Measurements from ENCODE around the gene CDC20B.
"Not testable (repeated sequence)": the region's sequence is repeated elsewhere in the genome, so short reads cannot be mapped to it uniquely, and the experiment has no call there.

The CDC20B gene

GRCh38 chr5:55104036-55104772 lies 68.8 kb downstream of the CDC20B start:
- Histone ChIP-seq H3K4me3 (ENCODE audit: low read length) (no peak overlapping the region), H3K79me2 (ENCODE audit: control insufficient read depth, low read length) (no peaks in the 10 kb centered on the region), H3K9me2 (replicated peaks; ENCODE audit: control insufficient read depth, low read length) (no peaks in the 10 kb centered on the region; the same call in 1 of the 2 replicates), H3K4me2 (ENCODE audit: low read length) (no peak overlapping the region), H3K9me3 (ENCODE audit: control insufficient read depth, insufficient read depth, low read length) (no peaks in the 10 kb centered on the region), H3K4me1 (ENCODE audit: control insufficient read depth, low read length) (no peaks in the 10 kb centered on the region), H3F3A (ENCODE audit: control insufficient read depth, insufficient read depth) (no peaks in the 10 kb centered on the region), H3K27me3 (ENCODE audit: control insufficient read depth, low read length) (no peaks in the 10 kb centered on the region), H3K36me3 (ENCODE audit: control insufficient read depth, low read length) (no peaks in the 10 kb centered on the region), H3K27ac (ENCODE audit: low read depth, low read length) (no peak overlapping the region), H4K20me1 (ENCODE audit: control insufficient read depth, insufficient read depth, low read depth, low read length) (no peaks in the 10 kb centered on the region)
- TF ChIP-seq CTCF (IDR thresholded peaks at IDR 0.05; ENCODE audit: low read depth, low read length, poor library complexity, severe bottlenecking) = no peak
- no peak for TF ChIP-seq EZH2phosphoT487 (IDR thresholded peaks at IDR 0.05; ENCODE audit: borderline replicate concordance, low read length)

- Histone ChIP-seq H3K4me1 (ENCODE audit: control insufficient read depth, low read length) (no peaks in the 10 kb centered on the region), H3K27ac (ENCODE audit: low read depth, low read length) (no peak within 1 kb of the TSS), H3K4me2 (ENCODE audit: low read length) (no peak within 1 kb of the TSS), H3K9me3 (ENCODE audit: control insufficient read depth, insufficient read depth, low read length) (no peaks in the 10 kb centered on the region), H3K27me3 (ENCODE audit: control insufficient read depth, low read length) (no peaks in the 10 kb centered on the region), H3K9me2 (replicated peaks; ENCODE audit: control insufficient read depth, low read length) (no peaks in the 10 kb centered on the region), H3K79me2 (ENCODE audit: control insufficient read depth, low read length) (no peaks in the 10 kb centered on the region), H4K20me1 (ENCODE audit: control insufficient read depth, insufficient read depth, low read depth, low read length) (no peaks in the 10 kb centered on the region), H3K36me3 (ENCODE audit: control insufficient read depth, low read length) (no peaks in the 10 kb centered on the region), H3K4me3 (ENCODE audit: low read length) (no peak within 1 kb of the TSS), H3F3A (ENCODE audit: control insufficient read depth, insufficient read depth) (no peaks in the 10 kb centered on the region)
- TF ChIP-seq CTCF (IDR thresholded peaks at IDR 0.05; ENCODE audit: low read depth, low read length, poor library complexity, severe bottlenecking) (no peak), EZH2phosphoT487 (IDR thresholded peaks at IDR 0.05; ENCODE audit: borderline replicate concordance, low read length) (no peak)
These were observed 70.6 kb downstream of the CDC20B start, which contains the start of gene GZMA for GRCh38 chr5:55102348-55102747. GZMA (plus strand) TSS chr5:55102646; CDS start chr5:55102683, 37 bp downstream.

GRCh38 chr5:55101556-55102276 lies 71.3 kb downstream of the CDC20B start:
- no peaks in the 10 kb centered on the region for H3K9me3 ChIP-seq (ENCODE audit: control insufficient read depth, insufficient read depth, low read length)
- H3K4me1 ChIP-seq (ENCODE audit: control insufficient read depth, low read length) = no peaks in the 10 kb centered on the region
- no peaks in the 10 kb centered on the region for H3K79me2 ChIP-seq (ENCODE audit: control insufficient read depth, low read length)
- H3F3A ChIP-seq (ENCODE audit: control insufficient read depth, insufficient read depth) = no peaks in the 10 kb centered on the region
- H3K4me3 ChIP-seq (ENCODE audit: low read length) = no peak overlapping the region
- TF ChIP-seq EZH2phosphoT487 (IDR thresholded peaks at IDR 0.05; ENCODE audit: borderline replicate concordance, low read length) (no peak), CTCF (IDR thresholded peaks at IDR 0.05; ENCODE audit: low read depth, low read length, poor library complexity, severe bottlenecking) (no peak)
- no peak overlapping the region for H3K4me2 ChIP-seq (ENCODE audit: low read length)
- no peaks in the 10 kb centered on the region for H3K27me3 ChIP-seq (ENCODE audit: control insufficient read depth, low read length)
- H4K20me1 ChIP-seq (ENCODE audit: control insufficient read depth, insufficient read depth, low read depth, low read length) = no peaks in the 10 kb centered on the region
- no peaks in the 10 kb centered on the region for H3K9me2 ChIP-seq (replicated peaks; ENCODE audit: control insufficient read depth, low read length)
- no peaks in the 10 kb centered on the region for H3K36me3 ChIP-seq (ENCODE audit: control insufficient read depth, low read length)
- no peak overlapping the region for H3K27ac ChIP-seq (ENCODE audit: low read depth, low read length)

GRCh38 chr5:55101148-55101547 lies 71.8 kb downstream of the CDC20B start:
- not testable (repeated sequence) for H3K27ac ChIP-seq (ENCODE audit: low read depth, low read length); H3K4me2 ChIP-seq (ENCODE audit: low read length); H3K36me3 ChIP-seq (ENCODE audit: control insufficient read depth, low read length); H4K20me1 ChIP-seq (ENCODE audit: control insufficient read depth, insufficient read depth, low read depth, low read length); H3K79me2 ChIP-seq (ENCODE audit: control insufficient read depth, low read length); H3K9me3 ChIP-seq (ENCODE audit: control insufficient read depth, insufficient read depth, low read length); H3F3A ChIP-seq (ENCODE audit: control insufficient read depth, insufficient read depth); H3K4me1 ChIP-seq (ENCODE audit: control insufficient read depth, low read length); H3K27me3 ChIP-seq (ENCODE audit: control insufficient read depth, low read length); H3K9me2 ChIP-seq (replicated peaks; ENCODE audit: control insufficient read depth, low read length); H3K4me3 ChIP-seq (ENCODE audit: low read length)

All from DOHH2 (cell line).